ENCODE results near the gene TIFAB. TPM values are rescaled to one million over a fixed set of nuclear protein-coding genes. Genes with fewer than 3 reads are reported as not detected.

TIFAB gene
- polyA plus RNA-seq, 1 of the 3 experiments (the other 2 are of a cell fraction): not detected

DNA sequence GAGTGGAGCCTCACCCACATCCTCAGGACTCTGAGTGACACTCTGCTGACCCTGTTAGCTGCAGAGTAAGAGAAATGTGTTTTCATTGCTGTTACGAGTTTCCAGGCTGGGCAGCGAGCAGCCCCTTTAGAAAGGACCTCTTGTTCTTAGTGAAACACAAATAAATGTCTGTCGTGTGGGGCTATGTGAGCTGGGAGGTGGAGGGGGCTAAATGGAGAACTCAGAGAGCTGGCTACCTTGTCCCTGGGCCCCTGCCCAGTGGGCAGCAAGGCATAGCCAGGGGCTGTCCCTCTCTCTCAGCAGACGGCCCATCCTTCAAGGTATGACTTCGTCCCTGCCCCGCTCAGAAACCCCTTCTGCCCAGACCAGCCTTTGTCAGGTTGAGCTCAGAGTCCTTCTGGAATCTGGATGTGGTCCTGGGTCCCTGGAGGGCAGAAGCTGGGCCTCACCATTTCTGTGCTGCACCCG lies 15.2 kb downstream of the TIFAB start:
- H3K4me1 ChIP-seq (ENCODE audit: control insufficient read depth in 1 of 2, insufficient read depth in 2 of 2, low read depth in 1 of 2, low read length in 1 of 2): peaks cover 0 to 42% of the 10 kb centered on the region in 2 experiments; a peak in 1 of 4 replicates
- no peak overlapping the region for H3K4me2 ChIP-seq

More for the DNA sequence above, 15.2 kb downstream of the TIFAB start:
- Histone ChIP-seq H3K4me3 (ENCODE audit: low read depth in 2 of 2, low read length in 1 of 2) (no peak overlapping the region), H3F3A (replicated peaks; ENCODE audit: insufficient read depth) (no peaks in the 10 kb centered on the region), H4K20me1 (ENCODE audit: insufficient read depth) (no peaks in the 10 kb centered on the region), H3K36me3 (replicated peaks in 1 of 2; ENCODE audit: control insufficient read depth in 1 of 2, insufficient read depth in 2 of 2, low read length in 1 of 2) (no peaks in the 10 kb centered on the region), H3K9me2 (no peaks in the 10 kb centered on the region), H3K9me3 (no peaks in the 10 kb centered on the region), H3K9ac (no peak overlapping the region), H2AFZ (ENCODE audit: low read depth) (no peak overlapping the region), H3K27ac (ENCODE audit: low read depth in 2 of 2, low read length in 1 of 2) (no peak overlapping the region), H3K79me2 (ENCODE audit: insufficient read depth) (no peaks in the 10 kb centered on the region), H3K27me3 (ENCODE audit: insufficient read depth) (no peaks in the 10 kb centered on the region)
- CTCF ChIA-PET: interaction anchor here (0.6 to 9.6 kb wide), 7 partner anchors 12 to 210 kb away, joined by 3 to 60 read pairs (median 4); no protein-coding TSS in a partner anchor
- WGBS (ENCODE audit: low lambda C conversion rate): 76% methylated on average over 6 of the region's 7 CpGs
- POLR2A ChIA-PET: no interaction called here
- TF ChIP-seq YY1 (IDR thresholded peaks at IDR 0.05; ENCODE audit: low read depth): no peak
- TF ChIP-seq, protein P1, sequence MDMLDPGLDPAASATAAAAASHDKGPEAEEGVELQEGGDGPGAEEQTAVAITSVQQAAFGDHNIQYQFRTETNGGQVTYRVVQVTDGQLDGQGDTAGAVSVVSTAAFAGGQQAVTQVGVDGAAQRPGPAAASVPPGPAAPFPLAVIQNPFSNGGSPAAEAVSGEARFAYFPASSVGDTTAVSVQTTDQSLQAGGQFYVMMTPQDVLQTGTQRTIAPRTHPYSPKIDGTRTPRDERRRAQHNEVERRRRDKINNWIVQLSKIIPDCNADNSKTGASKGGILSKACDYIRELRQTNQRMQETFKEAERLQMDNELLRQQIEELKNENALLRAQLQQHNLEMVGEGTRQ (IDR thresholded peaks at IDR 0.05; ENCODE audit: borderline replicate concordance, low read depth, low read length): no peak
- TF ChIP-seq, protein P2, sequence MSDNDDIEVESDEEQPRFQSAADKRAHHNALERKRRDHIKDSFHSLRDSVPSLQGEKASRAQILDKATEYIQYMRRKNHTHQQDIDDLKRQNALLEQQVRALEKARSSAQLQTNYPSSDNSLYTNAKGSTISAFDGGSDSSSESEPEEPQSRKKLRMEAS (IDR thresholded peaks at IDR 0.05; ENCODE audit: low read depth): no peak
- no peak for TF ChIP-seq EZH2phosphoT487 (IDR thresholded peaks at IDR 0.05; ENCODE audit: borderline replicate concordance, low read depth)
- TF ChIP-seq RFX5 (IDR thresholded peaks at IDR 0.05; ENCODE audit: low read length): no peak
- TF ChIP-seq RAD21 (IDR thresholded peaks at IDR 0.05; ENCODE audit: low read length): no peak
- no peak for TF ChIP-seq GABPA (IDR thresholded peaks at IDR 0.05; ENCODE audit: low read depth)
- TF ChIP-seq, protein P3, sequence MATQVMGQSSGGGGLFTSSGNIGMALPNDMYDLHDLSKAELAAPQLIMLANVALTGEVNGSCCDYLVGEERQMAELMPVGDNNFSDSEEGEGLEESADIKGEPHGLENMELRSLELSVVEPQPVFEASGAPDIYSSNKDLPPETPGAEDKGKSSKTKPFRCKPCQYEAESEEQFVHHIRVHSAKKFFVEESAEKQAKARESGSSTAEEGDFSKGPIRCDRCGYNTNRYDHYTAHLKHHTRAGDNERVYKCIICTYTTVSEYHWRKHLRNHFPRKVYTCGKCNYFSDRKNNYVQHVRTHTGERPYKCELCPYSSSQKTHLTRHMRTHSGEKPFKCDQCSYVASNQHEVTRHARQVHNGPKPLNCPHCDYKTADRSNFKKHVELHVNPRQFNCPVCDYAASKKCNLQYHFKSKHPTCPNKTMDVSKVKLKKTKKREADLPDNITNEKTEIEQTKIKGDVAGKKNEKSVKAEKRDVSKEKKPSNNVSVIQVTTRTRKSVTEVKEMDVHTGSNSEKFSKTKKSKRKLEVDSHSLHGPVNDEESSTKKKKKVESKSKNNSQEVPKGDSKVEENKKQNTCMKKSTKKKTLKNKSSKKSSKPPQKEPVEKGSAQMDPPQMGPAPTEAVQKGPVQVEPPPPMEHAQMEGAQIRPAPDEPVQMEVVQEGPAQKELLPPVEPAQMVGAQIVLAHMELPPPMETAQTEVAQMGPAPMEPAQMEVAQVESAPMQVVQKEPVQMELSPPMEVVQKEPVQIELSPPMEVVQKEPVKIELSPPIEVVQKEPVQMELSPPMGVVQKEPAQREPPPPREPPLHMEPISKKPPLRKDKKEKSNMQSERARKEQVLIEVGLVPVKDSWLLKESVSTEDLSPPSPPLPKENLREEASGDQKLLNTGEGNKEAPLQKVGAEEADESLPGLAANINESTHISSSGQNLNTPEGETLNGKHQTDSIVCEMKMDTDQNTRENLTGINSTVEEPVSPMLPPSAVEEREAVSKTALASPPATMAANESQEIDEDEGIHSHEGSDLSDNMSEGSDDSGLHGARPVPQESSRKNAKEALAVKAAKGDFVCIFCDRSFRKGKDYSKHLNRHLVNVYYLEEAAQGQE (IDR thresholded peaks at IDR 0.05; ENCODE audit: low read depth, low read length): no peak
- TF ChIP-seq SIN3A (IDR thresholded peaks at IDR 0.05; ENCODE audit: borderline replicate concordance, low read depth, low read length): no peak
- no peak for TF ChIP-seq POLR2AphosphoS5 (IDR thresholded peaks at IDR 0.05; ENCODE audit: low read depth, low read length)
- no peak for TF ChIP-seq RXRA (IDR thresholded peaks at IDR 0.05; ENCODE audit: borderline replicate concordance, low read depth)
- no peak for DNase-seq
